ENCODE results near the gene KATNAL1. TPM values are rescaled to one million over a fixed set of nuclear protein-coding genes. Genes with fewer than 3 reads are reported as not detected.

The KATNAL1 gene
- total RNA-seq, 2 experiments from 2014 or later: 29.4 to 30.4 TPM

GRCh38 chr13:30313311-30313710, 6.0 kb upstream of the KATNAL1 start:
- CTCF ChIA-PET: no interaction called here
- Mint-ChIP-seq H3K4me3 (no peak overlapping the region), H3K27me3 (ENCODE audit: low read depth) (peaks cover 5% of the 10 kb centered on the region), H3K36me3 (ENCODE audit: low read depth) (peaks cover 3% of the 10 kb centered on the region), H3K9me3 (ENCODE audit: insufficient read depth) (no peaks in the 10 kb centered on the region), H3K27ac (no peak overlapping the region), H3K4me1 (ENCODE audit: low read depth) (peaks cover 12% of the 10 kb centered on the region)
- ATAC-seq (no peak), DNase-seq (no peak)
- POLR2A ChIA-PET: no interaction called here

GRCh38 chr13:30312904-30313303, 5.6 kb upstream of the KATNAL1 start:
- POLR2A ChIA-PET: no interaction called here
- H3K27me3 Mint-ChIP-seq (ENCODE audit: low read depth): peaks cover 5% of the 10 kb centered on the region
- ATAC-seq: no peak
- DNase-seq: no peak
- H3K27ac Mint-ChIP-seq: no peak overlapping the region
- H3K36me3 Mint-ChIP-seq (ENCODE audit: low read depth): peaks cover 3% of the 10 kb centered on the region
- CTCF ChIA-PET: no interaction called here
- no peak overlapping the region for H3K4me3 Mint-ChIP-seq
- peaks cover 12% of the 10 kb centered on the region for H3K4me1 Mint-ChIP-seq (ENCODE audit: low read depth)
- H3K9me3 Mint-ChIP-seq (ENCODE audit: insufficient read depth): no peaks in the 10 kb centered on the region

GRCh38 chr13:30308548-30308947, 1.2 kb upstream of the KATNAL1 start:
- ATAC-seq (no peak), DNase-seq (no peak)
- Mint-ChIP-seq H3K9me3 (ENCODE audit: insufficient read depth) (no peaks in the 10 kb centered on the region), H3K27me3 (ENCODE audit: low read depth) (no peaks in the 10 kb centered on the region), H3K4me1 (ENCODE audit: low read depth) (peaks cover 34% of the 10 kb centered on the region), H3K27ac (no peak overlapping the region), H3K36me3 (ENCODE audit: low read depth) (peaks cover 7% of the 10 kb centered on the region), H3K4me3 (peak overlapping the region; percentile 23)
- ChIA-PET CTCF (interaction anchor here (0.8 to 5.5 kb wide), 5 partner anchors 35 to 193 kb away, joined by 3 to 29 read pairs (median 3); no protein-coding TSS in a partner anchor), POLR2A (interaction anchor here (1.2 to 1.7 kb wide), 2 partner anchors 67 to 157 kb away, joined by 4 read pairs; partner anchors contain the start of gene HMGB1)

GRCh38 chr13:30307971-30308290, 580 bp upstream of the KATNAL1 start:
- CTCF ChIA-PET: interaction anchor here (0.8 to 5.5 kb wide), 5 partner anchors 37 to 265 kb away, joined by 3 to 29 read pairs (median 3); no protein-coding TSS in a partner anchor
- Mint-ChIP-seq H3K9me3 (ENCODE audit: insufficient read depth) (no peaks in the 10 kb centered on the region), H3K27ac (peak overlapping the region; percentile 40), H3K4me3 (peak overlapping the region; percentile 83), H3K36me3 (ENCODE audit: low read depth) (peaks cover 7% of the 10 kb centered on the region), H3K27me3 (ENCODE audit: low read depth) (no peaks in the 10 kb centered on the region), H3K4me1 (ENCODE audit: low read depth) (peaks cover 38% of the 10 kb centered on the region)
- DNase-seq (no peak), ATAC-seq (no peak)
- POLR2A ChIA-PET: interaction anchor here (0.6 to 1.7 kb wide), 6 partner anchors 67 to 160 kb away, joined by 3 to 4 read pairs (median 3); partner anchors contain the start of gene HMGB1

GRCh38 chr13:30306762-30307193, 573 bp downstream of the KATNAL1 start:
- POLR2A ChIA-PET: interaction anchor here (0.6 to 1.8 kb wide), 8 partner anchors 11 to 174 kb away, joined by 3 to 7 read pairs (median 3); partner anchors contain the start of gene HMGB1
- peak; percentile 94 for DNase-seq
- peak; percentile 92 for ATAC-seq
- no peaks in the 10 kb centered on the region for H3K9me3 Mint-ChIP-seq (ENCODE audit: insufficient read depth)
- no peaks in the 10 kb centered on the region for H3K27me3 Mint-ChIP-seq (ENCODE audit: low read depth)
- peaks cover 10% of the 10 kb centered on the region for H3K36me3 Mint-ChIP-seq (ENCODE audit: low read depth)
- H3K27ac Mint-ChIP-seq: peak overlapping the region; percentile 88
- peak overlapping the region; percentile 83 for H3K4me3 Mint-ChIP-seq
- CTCF ChIA-PET: interaction anchor here (1.0 to 5.5 kb wide), 9 partner anchors 10 to 191 kb away, joined by 3 to 29 read pairs (median 4); no protein-coding TSS in a partner anchor
- H3K4me1 Mint-ChIP-seq (ENCODE audit: low read depth): peaks cover 43% of the 10 kb centered on the region

- Mint-ChIP-seq H3K4me1 (ENCODE audit: low read depth) (peaks cover 43% of the 10 kb centered on the region), H3K4me3 (peak overlapping the region; percentile 83), H3K36me3 (ENCODE audit: low read depth) (peaks cover 10% of the 10 kb centered on the region), H3K9me3 (ENCODE audit: insufficient read depth) (no peaks in the 10 kb centered on the region), H3K27ac (no peak overlapping the region), H3K27me3 (ENCODE audit: low read depth) (no peaks in the 10 kb centered on the region)
- no peak for DNase-seq
- ChIA-PET POLR2A (no interaction called here), CTCF (interaction anchor here (0.9 to 5.5 kb wide), 4 partner anchors 29 to 174 kb away, joined by 3 to 29 read pairs (median 5); no protein-coding TSS in a partner anchor)
- ATAC-seq: no peak
Measured at GRCh38 chr13:30305456-30305970, 1.8 kb downstream of the KATNAL1 start.

GRCh38 chr13:30303269-30303668, 4.1 kb downstream of the KATNAL1 start:
- POLR2A ChIA-PET: no interaction called here
- no peak overlapping the region for H3K27ac Mint-ChIP-seq

GRCh38 chr13:30301827-30302226, 5.5 kb downstream of the KATNAL1 start:
- Mint-ChIP-seq H3K9me3 (ENCODE audit: insufficient read depth) (no peaks in the 10 kb centered on the region), H3K27ac (no peak overlapping the region), H3K4me1 (ENCODE audit: low read depth) (peaks cover 36% of the 10 kb centered on the region), H3K36me3 (ENCODE audit: low read depth) (peaks cover 7% of the 10 kb centered on the region), H3K4me3 (no peak overlapping the region), H3K27me3 (ENCODE audit: low read depth) (no peaks in the 10 kb centered on the region)
- ChIA-PET POLR2A (no interaction called here), CTCF (no interaction called here)
- no peak for ATAC-seq
- DNase-seq: no peak

More at GRCh38 chr13:30303269-30303668, 4.1 kb downstream of the KATNAL1 start:
- Mint-ChIP-seq H3K4me1 (ENCODE audit: low read depth) (peaks cover 38% of the 10 kb centered on the region), H3K4me3 (no peak overlapping the region), H3K9me3 (ENCODE audit: insufficient read depth) (no peaks in the 10 kb centered on the region), H3K36me3 (ENCODE audit: low read depth) (peaks cover 7% of the 10 kb centered on the region), H3K27me3 (ENCODE audit: low read depth) (no peaks in the 10 kb centered on the region)
- CTCF ChIA-PET: interaction anchor here (1.0 to 2.1 kb wide), 4 partner anchors 8 to 171 kb away, joined by 3 to 10 read pairs (median 5); no protein-coding TSS in a partner anchor
- ATAC-seq: no peak
- no peak for DNase-seq

- ChIA-PET POLR2A (no interaction called here), CTCF (interaction anchor here (0.6 kb wide), 1 partner anchor 168 kb away, joined by 3 read pairs; no protein-coding TSS in a partner anchor)
- ATAC-seq (no peak), DNase-seq (no peak)
- Mint-ChIP-seq H3K4me1 (ENCODE audit: low read depth) (peaks cover 32% of the 10 kb centered on the region), H3K9me3 (ENCODE audit: insufficient read depth) (no peaks in the 10 kb centered on the region), H3K4me3 (no peak overlapping the region), H3K36me3 (ENCODE audit: low read depth) (peaks cover 7% of the 10 kb centered on the region), H3K27ac (no peak overlapping the region), H3K27me3 (ENCODE audit: low read depth) (no peaks in the 10 kb centered on the region)
Measured at GRCh38 chr13:30300596-30300995, 6.8 kb downstream of the KATNAL1 start.

GRCh38 chr13:30299786-30300185, 7.6 kb downstream of the KATNAL1 start:
- Mint-ChIP-seq H3K36me3 (ENCODE audit: low read depth) (peaks cover 4% of the 10 kb centered on the region), H3K4me1 (ENCODE audit: low read depth) (peaks cover 24% of the 10 kb centered on the region), H3K4me3 (no peak overlapping the region), H3K9me3 (ENCODE audit: insufficient read depth) (no peaks in the 10 kb centered on the region), H3K27me3 (ENCODE audit: low read depth) (no peaks in the 10 kb centered on the region), H3K27ac (no peak overlapping the region)
- POLR2A ChIA-PET: no interaction called here
- DNase-seq (no peak), ATAC-seq (no peak)
- CTCF ChIA-PET: interaction anchor here (0.7 kb wide), 1 partner anchor 55 kb away, joined by 3 read pairs; no protein-coding TSS in a partner anchor

GRCh38 chr13:30295116-30295515, 12.2 kb downstream of the KATNAL1 start:
- Mint-ChIP-seq H3K27me3 (ENCODE audit: low read depth) (no peaks in the 10 kb centered on the region), H3K36me3 (ENCODE audit: low read depth) (peaks cover 5% of the 10 kb centered on the region), H3K4me3 (no peak overlapping the region), H3K27ac (no peak overlapping the region), H3K4me1 (ENCODE audit: low read depth) (peaks cover 11% of the 10 kb centered on the region), H3K9me3 (ENCODE audit: insufficient read depth) (no peaks in the 10 kb centered on the region)
- ChIA-PET CTCF (interaction anchor here (2.3 kb wide), 1 partner anchor 9 kb away, joined by 7 read pairs; no protein-coding TSS in a partner anchor), POLR2A (no interaction called here)
- ATAC-seq (no peak), DNase-seq (no peak)

- no peaks in the 10 kb centered on the region for H3K9me3 Mint-ChIP-seq (ENCODE audit: insufficient read depth)
- DNase-seq (no peak), ATAC-seq (no peak)
- no peak overlapping the region for H3K27ac Mint-ChIP-seq
- no peaks in the 10 kb centered on the region for H3K27me3 Mint-ChIP-seq (ENCODE audit: low read depth)
- peaks cover 11% of the 10 kb centered on the region for H3K4me1 Mint-ChIP-seq (ENCODE audit: low read depth)
- ChIA-PET CTCF (no interaction called here), POLR2A (no interaction called here)
- no peak overlapping the region for H3K4me3 Mint-ChIP-seq
- H3K36me3 Mint-ChIP-seq (ENCODE audit: low read depth): peaks cover 5% of the 10 kb centered on the region
Measured at GRCh38 chr13:30294004-30294403, 13.3 kb downstream of the KATNAL1 start.

All from activated CD8-positive, alpha-beta T cell treated with anti-CD3 and anti-CD28 coated beads, Interleukin-2, amount 10 ng/mL, durations not matched to agents 7 days and 5 days (primary cell).